ENCODE results near the gene COPB2.
A peak's percentile ranks its signal among the peaks of the same experiment; 100 is the strongest.
"Not testable (repeated sequence)": the region's sequence is repeated elsewhere in the genome, so short reads cannot be mapped to it uniquely, and the experiment has no call there.

The COPB2 gene

GRCh38 chr3:139334675-139335074, 54.8 kb downstream of the COPB2 start:
- not testable (repeated sequence) for FAIRE-seq; DNase-seq (ENCODE audit: extremely low spot score, insufficient read length, low read depth)

- no peak for FAIRE-seq
- DNase-seq (ENCODE audit: extremely low spot score, insufficient read length, low read depth) = no peak
Measured at GRCh38 chr3:139332092-139332491, 57.4 kb downstream of the COPB2 start.

- DNase-seq (ENCODE audit: extremely low spot score, insufficient read length, low read depth) (peak; percentile 71), FAIRE-seq (peak; percentile 65)
Measured at GRCh38 chr3:139329364-139329850, 60.0 kb downstream of the COPB2 start.

- no peak for DNase-seq (ENCODE audit: extremely low spot score, insufficient read length, low read depth)
- FAIRE-seq = no peak
Measured at GRCh38 chr3:139328356-139328755, 61.1 kb downstream of the COPB2 start.

GRCh38 chr3:139327861-139328260, 61.6 kb downstream of the COPB2 start:
- FAIRE-seq (no peak), DNase-seq (ENCODE audit: extremely low spot score, insufficient read length, low read depth) (no peak)

- FAIRE-seq = no peak
- DNase-seq (ENCODE audit: extremely low spot score, insufficient read length, low read depth) = no peak
Measured at GRCh38 chr3:139327231-139327630, 62.2 kb downstream of the COPB2 start.

- FAIRE-seq = no peak
Measured at GRCh38 chr3:139326707-139327106, 62.7 kb downstream of the COPB2 start.

GRCh38 chr3:139326131-139326530, 63.3 kb downstream of the COPB2 start:
- DNase-seq (ENCODE audit: extremely low spot score, insufficient read length, low read depth) (no peak), FAIRE-seq (no peak)

More at GRCh38 chr3:139326707-139327106, 62.7 kb downstream of the COPB2 start:
- DNase-seq (ENCODE audit: extremely low spot score, insufficient read length, low read depth) = no peak

- DNase-seq (ENCODE audit: extremely low spot score, insufficient read length, low read depth) = no peak
Measured at GRCh38 chr3:139325551-139325950, 63.9 kb downstream of the COPB2 start.

GRCh38 chr3:139324456-139324855, 65.0 kb downstream of the COPB2 start:
- DNase-seq (ENCODE audit: extremely low spot score, insufficient read length, low read depth) (no peak), FAIRE-seq (no peak)

More at GRCh38 chr3:139325551-139325950, 63.9 kb downstream of the COPB2 start:
- no peak for FAIRE-seq

GRCh38 chr3:139323146-139323545, 66.3 kb downstream of the COPB2 start:
- no peak for DNase-seq (ENCODE audit: extremely low spot score, insufficient read length, low read depth)
- FAIRE-seq = no peak

GRCh38 chr3:139322346-139322745, 67.1 kb downstream of the COPB2 start:
- FAIRE-seq (no peak), DNase-seq (ENCODE audit: extremely low spot score, insufficient read length, low read depth) (no peak)

GRCh38 chr3:139320551-139321309, 68.7 kb downstream of the COPB2 start:
- FAIRE-seq = no peak
- DNase-seq (ENCODE audit: extremely low spot score, insufficient read length, low read depth) = no peak

GRCh38 chr3:139319428-139320402, 69.7 kb downstream of the COPB2 start:
- DNase-seq (ENCODE audit: extremely low spot score, insufficient read length, low read depth) = no peak
- FAIRE-seq = no peak

- FAIRE-seq (no peak), DNase-seq (ENCODE audit: extremely low spot score, insufficient read length, low read depth) (no peak)
Measured at GRCh38 chr3:139318826-139319225, 70.6 kb downstream of the COPB2 start.

- DNase-seq (ENCODE audit: extremely low spot score, insufficient read length, low read depth) (no peak), FAIRE-seq (no peak)
Measured at GRCh38 chr3:139318431-139318816, 71.0 kb downstream of the COPB2 start.

GRCh38 chr3:139317660-139318430, 71.6 kb downstream of the COPB2 start:
- FAIRE-seq = no peak
- DNase-seq (ENCODE audit: extremely low spot score, insufficient read length, low read depth) = no peak

- DNase-seq (ENCODE audit: extremely low spot score, insufficient read length, low read depth) (no peak), FAIRE-seq (no peak)
Measured at GRCh38 chr3:139317215-139317614, 72.2 kb downstream of the COPB2 start.

GRCh38 chr3:139313921-139314320, 75.5 kb downstream of the COPB2 start:
- DNase-seq (ENCODE audit: extremely low spot score, insufficient read length, low read depth) = no peak
- FAIRE-seq = no peak

- DNase-seq (ENCODE audit: extremely low spot score, insufficient read length, low read depth) = no peak
- FAIRE-seq = no peak
Measured at GRCh38 chr3:139312959-139313358, 76.5 kb downstream of the COPB2 start.

All from GM18507 (cell line).